ENCODE results near the gene HTR6. TPM values are rescaled to one million over a fixed set of nuclear protein-coding genes. Genes with fewer than 3 reads are reported as not detected.

The HTR6 gene
- total RNA-seq, 1 donor from 2014 or later = not detected

DNA sequence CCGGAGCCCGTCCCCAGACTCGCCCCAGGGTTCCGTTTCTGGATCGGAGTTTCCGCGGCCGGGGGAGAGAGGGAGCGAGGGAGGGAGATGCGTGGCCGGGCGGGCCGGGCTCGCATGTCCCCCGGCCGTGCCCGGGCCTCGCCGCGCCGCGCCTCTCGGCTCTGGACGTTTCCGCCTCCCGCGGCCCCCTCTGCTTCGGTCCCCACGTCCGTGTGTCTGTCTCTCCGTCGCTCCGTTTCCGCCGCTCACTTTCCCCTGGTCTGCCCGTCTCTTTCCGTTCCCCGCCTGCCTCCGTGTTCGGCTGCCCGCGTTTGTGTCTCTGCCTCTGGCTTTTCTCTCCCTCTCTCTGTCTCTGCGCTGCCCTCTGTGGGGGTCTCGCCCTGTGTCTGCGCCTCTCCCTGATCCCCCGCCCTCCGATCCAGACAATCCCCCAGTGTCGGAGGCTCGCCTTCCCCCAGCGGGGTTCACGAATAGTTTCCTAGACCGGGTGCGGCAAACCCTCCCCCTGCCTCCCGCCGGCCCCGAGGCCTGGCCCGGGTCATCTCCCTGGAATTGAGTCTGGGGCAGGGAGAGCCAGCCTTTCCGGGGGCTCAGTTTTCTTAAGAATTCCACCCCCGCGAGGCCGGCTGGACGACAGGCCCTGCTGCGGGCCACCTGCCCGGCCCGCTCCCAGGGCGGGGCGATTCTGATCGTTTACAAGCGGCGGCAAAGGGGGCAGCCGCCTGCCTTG, 19.8 kb upstream of the HTR6 start:
- Mint-ChIP-seq H3K4me1 (ENCODE audit: unreplicated experiment) (peaks cover 31% of the 10 kb centered on the region), H3K27ac (peak overlapping the region; percentile 79), H3K4me3 (peak overlapping the region; percentile 96), H3K27me3 (peaks cover 46% of the 10 kb centered on the region), H3K36me3 (no peaks in the 10 kb centered on the region), H3K9me3 (no peaks in the 10 kb centered on the region)
- TF ChIP-seq, protein P1, sequence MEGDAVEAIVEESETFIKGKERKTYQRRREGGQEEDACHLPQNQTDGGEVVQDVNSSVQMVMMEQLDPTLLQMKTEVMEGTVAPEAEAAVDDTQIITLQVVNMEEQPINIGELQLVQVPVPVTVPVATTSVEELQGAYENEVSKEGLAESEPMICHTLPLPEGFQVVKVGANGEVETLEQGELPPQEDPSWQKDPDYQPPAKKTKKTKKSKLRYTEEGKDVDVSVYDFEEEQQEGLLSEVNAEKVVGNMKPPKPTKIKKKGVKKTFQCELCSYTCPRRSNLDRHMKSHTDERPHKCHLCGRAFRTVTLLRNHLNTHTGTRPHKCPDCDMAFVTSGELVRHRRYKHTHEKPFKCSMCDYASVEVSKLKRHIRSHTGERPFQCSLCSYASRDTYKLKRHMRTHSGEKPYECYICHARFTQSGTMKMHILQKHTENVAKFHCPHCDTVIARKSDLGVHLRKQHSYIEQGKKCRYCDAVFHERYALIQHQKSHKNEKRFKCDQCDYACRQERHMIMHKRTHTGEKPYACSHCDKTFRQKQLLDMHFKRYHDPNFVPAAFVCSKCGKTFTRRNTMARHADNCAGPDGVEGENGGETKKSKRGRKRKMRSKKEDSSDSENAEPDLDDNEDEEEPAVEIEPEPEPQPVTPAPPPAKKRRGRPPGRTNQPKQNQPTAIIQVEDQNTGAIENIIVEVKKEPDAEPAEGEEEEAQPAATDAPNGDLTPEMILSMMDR (conservative IDR thresholded peaks at IDR 0.05) = no peak
- no peak for DNase-seq (ENCODE audit: extremely low spot score, unreplicated experiment)

- DNase-seq (ENCODE audit: extremely low spot score, unreplicated experiment) = no peak
- Mint-ChIP-seq H3K27me3 (peaks cover 40% of the 10 kb centered on the region), H3K4me1 (ENCODE audit: unreplicated experiment) (peaks cover 24% of the 10 kb centered on the region), H3K36me3 (no peaks in the 10 kb centered on the region), H3K27ac (peak overlapping the region; percentile 84), H3K4me3 (peak overlapping the region; percentile 96), H3K9me3 (no peaks in the 10 kb centered on the region)
- TF ChIP-seq, protein P1 (conservative IDR thresholded peaks at IDR 0.05) = no peak
Observed at GRCh38 chr1:19645411-19646251, 19.0 kb upstream of the HTR6 start.

DNA sequence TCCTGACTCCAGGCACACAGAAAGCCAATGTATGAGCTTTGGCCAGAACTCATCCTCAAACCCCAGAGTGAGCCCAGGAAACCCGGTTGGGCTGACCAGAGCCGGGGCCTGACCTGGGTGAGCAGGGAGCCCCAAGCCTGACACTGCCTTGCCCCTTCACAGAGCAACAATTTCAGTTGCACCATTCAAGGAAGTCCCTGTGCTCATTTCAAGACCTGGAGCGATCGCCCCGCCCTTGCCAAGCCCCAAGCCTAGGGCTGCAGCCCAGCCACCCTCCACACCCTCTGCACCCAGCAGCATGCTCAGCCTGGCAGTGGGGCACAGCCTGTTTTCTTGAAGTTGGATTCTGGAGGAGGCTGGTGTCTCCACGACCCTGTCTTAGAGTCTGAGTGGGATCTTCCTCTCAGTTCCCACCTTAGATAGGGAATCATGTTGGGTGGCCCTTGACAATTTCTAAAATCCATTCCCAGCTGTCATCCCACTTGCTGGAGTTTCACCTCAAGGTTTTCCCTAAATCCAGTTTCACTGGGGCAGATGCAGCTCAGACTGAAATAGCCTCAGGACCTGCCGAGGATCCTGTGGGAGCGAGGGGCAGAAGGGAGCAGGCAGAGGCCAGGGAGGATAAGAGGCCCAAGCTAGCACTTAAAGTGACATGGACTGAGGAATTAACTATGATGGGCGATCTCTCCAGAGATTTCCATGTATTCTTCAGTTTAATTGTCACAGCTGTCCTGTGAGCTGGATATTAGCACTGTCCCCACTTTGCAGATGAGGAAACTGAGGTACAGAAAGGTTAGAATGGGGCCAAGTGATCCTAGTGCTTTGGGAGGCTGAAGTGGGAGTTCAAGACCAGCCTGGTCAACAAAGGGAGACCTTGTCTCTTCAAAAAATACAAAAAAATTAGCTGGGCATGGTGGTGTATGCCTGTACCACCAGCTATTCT, 18.0 kb upstream of the HTR6 start:
- H3K9me3 Mint-ChIP-seq = no peaks in the 10 kb centered on the region
- H3K4me1 Mint-ChIP-seq (ENCODE audit: unreplicated experiment) = peaks cover 21% of the 10 kb centered on the region
- no peak for DNase-seq (ENCODE audit: extremely low spot score, unreplicated experiment)
- H3K4me3 Mint-ChIP-seq = peak overlapping the region; percentile 96
- no peaks in the 10 kb centered on the region for H3K36me3 Mint-ChIP-seq
- H3K27me3 Mint-ChIP-seq = peaks cover 32% of the 10 kb centered on the region
- TF ChIP-seq, protein P1 (conservative IDR thresholded peaks at IDR 0.05) = no peak
- peak overlapping the region; percentile 84 for H3K27ac Mint-ChIP-seq

GRCh38 chr1:19647643-19648042, 17.0 kb upstream of the HTR6 start:
- Mint-ChIP-seq H3K27me3 (peaks cover 25% of the 10 kb centered on the region), H3K4me3 (peak overlapping the region; percentile 96), H3K4me1 (ENCODE audit: unreplicated experiment) (peaks cover 21% of the 10 kb centered on the region), H3K36me3 (no peaks in the 10 kb centered on the region), H3K27ac (peak overlapping the region; percentile 84), H3K9me3 (no peaks in the 10 kb centered on the region)
- TF ChIP-seq, protein P1 (conservative IDR thresholded peaks at IDR 0.05) = no peak
- no peak for DNase-seq (ENCODE audit: extremely low spot score, unreplicated experiment)

DNA sequence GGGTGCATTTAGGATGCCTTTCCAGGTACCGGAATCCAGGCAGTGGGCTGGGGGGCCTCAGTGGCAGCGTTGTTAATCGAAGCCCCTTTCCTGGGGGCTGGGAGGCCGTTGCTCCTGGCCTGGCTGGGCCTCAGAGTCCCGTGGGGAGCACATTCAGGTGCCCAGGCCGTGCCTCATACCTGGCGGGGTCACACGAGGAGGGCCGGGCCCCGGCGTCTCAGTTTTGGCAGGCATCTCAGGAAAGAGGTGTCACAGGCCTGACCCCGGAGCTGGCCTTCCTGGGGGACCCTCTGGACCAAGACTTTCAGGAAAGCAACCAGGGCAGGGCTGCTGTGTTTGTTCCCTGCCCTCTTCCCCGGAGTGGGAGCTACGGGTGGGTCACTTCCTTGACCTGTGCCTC, 16.4 kb upstream of the HTR6 start:
- H3K36me3 Mint-ChIP-seq = no peaks in the 10 kb centered on the region
- no peaks in the 10 kb centered on the region for H3K9me3 Mint-ChIP-seq

More for the DNA sequence above, 16.4 kb upstream of the HTR6 start:
- Mint-ChIP-seq H3K27me3 (peaks cover 19% of the 10 kb centered on the region), H3K27ac (peak overlapping the region; percentile 84), H3K4me1 (ENCODE audit: unreplicated experiment) (peaks cover 18% of the 10 kb centered on the region), H3K4me3 (no peak overlapping the region)
- DNase-seq (ENCODE audit: extremely low spot score, unreplicated experiment) = no peak
- TF ChIP-seq, protein P1 (conservative IDR thresholded peaks at IDR 0.05) = no peak

Measured in type B pancreatic cell (in vitro differentiated cells).